HG02610 (cell line): ENCODE measurements around the gene NREP.
A peak's percentile ranks its signal among the peaks of the same experiment; 100 is the strongest.

Experiments
- ATAC-seq: cut with Tn5 transposase; IDR thresholded peaks from one replicate; pipeline ENCODE4 v1.9.1; 2021; ENCODE audit warnings: mild to moderate bottlenecking, moderate library complexity; ENCODE audit not compliant: unreplicated experiment

The NREP gene

GRCh38 chr5:111699324-111699723 lies 57.7 kb downstream of the NREP start:
- no peak for ATAC-seq

GRCh38 chr5:111697881-111698757 lies 58.9 kb downstream of the NREP start:
- ATAC-seq, result no peak

- no peak for ATAC-seq
Observed at GRCh38 chr5:111697215-111697614, 59.8 kb downstream of the NREP start.

- no peak for ATAC-seq
Observed at GRCh38 chr5:111695991-111696390, 61.0 kb downstream of the NREP start.

GRCh38 chr5:111694133-111694532 lies 62.9 kb downstream of the NREP start:
- no peak for ATAC-seq

GRCh38 chr5:111691914-111692313 lies 65.1 kb downstream of the NREP start:
- no peak for ATAC-seq

GRCh38 chr5:111691508-111691907 lies 65.5 kb downstream of the NREP start:
- ATAC-seq, result no peak

- no peak for ATAC-seq
Observed at GRCh38 chr5:111689357-111689935, 67.5 kb downstream of the NREP start.

- peak; percentile 46 for ATAC-seq
Observed at GRCh38 chr5:111685969-111686368, 71.0 kb downstream of the NREP start.

- ATAC-seq, result no peak
Observed at GRCh38 chr5:111682641-111683040, 74.4 kb downstream of the NREP start.

GRCh38 chr5:111682121-111682520 lies 74.9 kb downstream of the NREP start:
- no peak for ATAC-seq

GRCh38 chr5:111681414-111682120 lies 75.4 kb downstream of the NREP start:
- no peak for ATAC-seq

- ATAC-seq, result no peak
Observed at GRCh38 chr5:111680737-111681413, 76.1 kb downstream of the NREP start.

GRCh38 chr5:111679611-111680010 lies 77.4 kb downstream of the NREP start:
- ATAC-seq, result no peak
